Heart left ventricle (tissue), 13 donors: ENCODE data around the gene TNRC6A.

Experiments
- CTCF ChIP-seq, 12 donors: fragments of 200-600 bp; sonication (generic) in 4 of 12; IDR thresholded peaks; one replicate each; pipeline versions ENCODE4 v1.5.0 to v1.8.0; 2018 to 2022; ENCODE audit warnings: antibody characterized with exemption in 12 of 12, mild to moderate bottlenecking in 5 of 12
- POLR2A ChIP-seq, 2 donors: fragments of 450-650 bp; IDR thresholded peaks; one replicate each; pipeline ENCODE4 v1.6.1; 2017; ENCODE audit warnings: antibody characterized with exemption in 2 of 2, mild to moderate bottlenecking in 2 of 2, moderate library complexity in 2 of 2
- donor health status: ischemic (EF 13 %, LVEDD 7.1; RV severe dilation, severe dysfunction).
- donor health status: DM: no; HTN: yes; CAD: no.
- donor health status: DM: no; HTN: no; CAD: no.
- donor health status: ischemic (EF 25% LVEDD 6.9; RV normal size, moderate dysfunction).
- donor health status: ischemic (EF 25% LVEDD 5.7; RV mildly dilated, moderate dysfunction).
- donor health status: ischemic (EF 35%, LVEDD 5.7; RV mildly dilated, moderate dysfunction).
- donor health status: nonischemic (EF 11% LVEDD 7.7; RV severe dilation, severe dysfunction).
- donor health status: DM: yes; HTN: yes; CAD: no.
- donor health status: PGD.
- donor health status: ischemic (EF 29% LVEDD 5.4; RV normal size, mild dysfunction).
- donor health status: nonischemic (EF 23%, LVEDD 6.1; RV moderate dilation, normal function).

GRCh38 chr16:24775455-24775854 is 46.0 kb downstream of the TNRC6A start:
- TF ChIP-seq CTCF (IDR thresholded peaks at IDR 0.05) = no peak
- no peak for TF ChIP-seq POLR2A (IDR thresholded peaks at IDR 0.05)
